ENCODE results near the gene FUCA1.

DNA sequence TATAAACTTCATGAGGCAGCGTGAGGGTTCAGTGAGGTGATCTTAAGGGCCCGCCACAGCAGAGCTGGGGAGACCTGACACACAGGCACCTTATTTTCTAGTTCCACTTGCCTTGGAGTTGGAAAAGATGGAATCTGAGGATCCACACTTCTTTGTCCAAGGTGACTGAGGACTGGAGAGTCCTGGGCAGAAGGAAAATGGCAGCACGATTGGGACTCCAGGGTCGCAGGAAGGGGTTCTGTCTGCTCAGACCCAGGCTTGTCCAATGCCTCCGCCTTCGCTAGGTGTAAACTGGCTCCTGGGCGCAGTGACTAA, 68.9 kb downstream of the FUCA1 start:
- TF ChIP-seq, protein P1, sequence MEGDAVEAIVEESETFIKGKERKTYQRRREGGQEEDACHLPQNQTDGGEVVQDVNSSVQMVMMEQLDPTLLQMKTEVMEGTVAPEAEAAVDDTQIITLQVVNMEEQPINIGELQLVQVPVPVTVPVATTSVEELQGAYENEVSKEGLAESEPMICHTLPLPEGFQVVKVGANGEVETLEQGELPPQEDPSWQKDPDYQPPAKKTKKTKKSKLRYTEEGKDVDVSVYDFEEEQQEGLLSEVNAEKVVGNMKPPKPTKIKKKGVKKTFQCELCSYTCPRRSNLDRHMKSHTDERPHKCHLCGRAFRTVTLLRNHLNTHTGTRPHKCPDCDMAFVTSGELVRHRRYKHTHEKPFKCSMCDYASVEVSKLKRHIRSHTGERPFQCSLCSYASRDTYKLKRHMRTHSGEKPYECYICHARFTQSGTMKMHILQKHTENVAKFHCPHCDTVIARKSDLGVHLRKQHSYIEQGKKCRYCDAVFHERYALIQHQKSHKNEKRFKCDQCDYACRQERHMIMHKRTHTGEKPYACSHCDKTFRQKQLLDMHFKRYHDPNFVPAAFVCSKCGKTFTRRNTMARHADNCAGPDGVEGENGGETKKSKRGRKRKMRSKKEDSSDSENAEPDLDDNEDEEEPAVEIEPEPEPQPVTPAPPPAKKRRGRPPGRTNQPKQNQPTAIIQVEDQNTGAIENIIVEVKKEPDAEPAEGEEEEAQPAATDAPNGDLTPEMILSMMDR (IDR thresholded peaks at IDR 0.05): no peak
- TF ChIP-seq POLR2A (IDR thresholded peaks at IDR 0.05): no peak
